ENCODE results near the gene SEZ6. TPM values are rescaled to one million over a fixed set of nuclear protein-coding genes. Genes with fewer than 3 reads are reported as not detected.

SEZ6 gene
- polyA plus RNA-seq, 3 donors = 0.17 to 0.33 (median 0.18) TPM

DNA sequence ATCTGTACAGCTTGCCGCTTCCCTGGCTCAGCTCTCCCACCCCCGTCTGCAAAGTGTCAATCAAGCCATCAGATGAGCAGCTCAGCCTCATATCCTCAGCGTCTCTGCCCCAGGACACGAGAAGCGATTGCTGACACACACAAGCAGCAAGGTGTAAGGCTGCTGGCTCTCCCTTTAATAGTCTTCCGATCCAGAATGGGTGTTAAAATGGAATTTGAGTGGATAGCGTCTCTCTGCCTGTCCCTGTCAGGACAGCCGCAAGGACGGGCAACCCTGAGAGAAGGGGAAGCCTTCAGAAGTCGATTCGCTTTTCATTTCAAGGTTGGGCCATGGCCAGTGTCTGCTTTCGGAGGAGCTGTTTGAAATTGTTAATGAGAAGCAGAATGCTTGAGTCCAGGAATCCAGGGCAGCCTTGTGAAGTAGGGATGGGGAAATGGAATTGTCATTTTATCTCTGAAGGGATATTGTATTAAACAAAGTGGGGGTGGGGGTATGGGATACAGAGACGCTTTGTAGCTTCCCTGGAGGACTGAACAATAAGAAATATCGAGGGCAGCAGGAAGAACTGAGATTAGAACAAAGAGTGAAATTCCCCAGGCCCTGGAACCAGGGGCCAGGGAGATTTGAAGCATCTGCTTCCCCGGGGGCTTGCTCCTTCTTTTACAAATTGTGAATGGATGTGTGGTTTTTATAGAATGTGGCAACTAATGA is 32.4 kb upstream of the SEZ6 start:
- DNase-seq = no peak
- Mint-ChIP-seq H3K27ac (no peak overlapping the region), H3K27me3 (ENCODE audit: low read depth in 3 of 3) (peaks cover 3 to 21% (median 18%) of the 10 kb centered on the region in 3 donors), H3K4me3 (no peak overlapping the region), H3K9me3 (peaks cover 9 to 18% (median 16%) of the 10 kb centered on the region in 7 donors), H3K4me1 (peaks cover 27% of the 10 kb centered on the region), H3K36me3 (peaks cover 4 to 5% of the 10 kb centered on the region in 2 donors)
- H3K9ac ChIP-seq (ENCODE audit: insufficient read depth, low read length, poor library complexity, severe bottlenecking) = no peak overlapping the region
- no peak overlapping the region for H3K4me2 ChIP-seq (replicated peaks; ENCODE audit: extremely low read depth, low read length, poor library complexity, severe bottlenecking)
- peaks cover 4 to 14% of the 10 kb centered on the region in 2 donors for H3K9me3 ChIP-seq (replicated peaks in 1 of 2; ENCODE audit: control insufficient read depth in 1 of 2, insufficient read depth in 1 of 2, low read length in 2 of 2)
- no peak overlapping the region for H2AFZ ChIP-seq (ENCODE audit: insufficient read depth, low read depth, low read length, poor library complexity, severe bottlenecking)
- intact Hi-C loops (cut with micrococcal nuclease) = no loop called here
- H4K20me1 ChIP-seq (ENCODE audit: insufficient read depth, low read length) = no peaks in the 10 kb centered on the region
- no peaks in the 10 kb centered on the region for H3K79me2 ChIP-seq (ENCODE audit: insufficient read depth, low read length)
- TF ChIP-seq, protein P1, sequence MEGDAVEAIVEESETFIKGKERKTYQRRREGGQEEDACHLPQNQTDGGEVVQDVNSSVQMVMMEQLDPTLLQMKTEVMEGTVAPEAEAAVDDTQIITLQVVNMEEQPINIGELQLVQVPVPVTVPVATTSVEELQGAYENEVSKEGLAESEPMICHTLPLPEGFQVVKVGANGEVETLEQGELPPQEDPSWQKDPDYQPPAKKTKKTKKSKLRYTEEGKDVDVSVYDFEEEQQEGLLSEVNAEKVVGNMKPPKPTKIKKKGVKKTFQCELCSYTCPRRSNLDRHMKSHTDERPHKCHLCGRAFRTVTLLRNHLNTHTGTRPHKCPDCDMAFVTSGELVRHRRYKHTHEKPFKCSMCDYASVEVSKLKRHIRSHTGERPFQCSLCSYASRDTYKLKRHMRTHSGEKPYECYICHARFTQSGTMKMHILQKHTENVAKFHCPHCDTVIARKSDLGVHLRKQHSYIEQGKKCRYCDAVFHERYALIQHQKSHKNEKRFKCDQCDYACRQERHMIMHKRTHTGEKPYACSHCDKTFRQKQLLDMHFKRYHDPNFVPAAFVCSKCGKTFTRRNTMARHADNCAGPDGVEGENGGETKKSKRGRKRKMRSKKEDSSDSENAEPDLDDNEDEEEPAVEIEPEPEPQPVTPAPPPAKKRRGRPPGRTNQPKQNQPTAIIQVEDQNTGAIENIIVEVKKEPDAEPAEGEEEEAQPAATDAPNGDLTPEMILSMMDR (IDR thresholded peaks at IDR 0.05) = no peak
- no peaks in the 10 kb centered on the region for H3K36me3 ChIP-seq (replicated peaks in 1 of 2; ENCODE audit: control insufficient read depth in 1 of 2, insufficient read depth in 2 of 2, low read length in 2 of 2)
- peaks cover 21 to 24% of the 10 kb centered on the region in 2 donors for H3K4me1 ChIP-seq (ENCODE audit: control insufficient read depth in 1 of 2, insufficient read depth in 2 of 2, low read length in 2 of 2)
- no peak overlapping the region for H3K27ac ChIP-seq (ENCODE audit: low read depth in 1 of 2, low read length in 2 of 2)
- 59% methylated on average over 14 of the region's 15 CpGs for WGBS (ENCODE audit: insufficient coverage)
- peaks cover 14 to 31% of the 10 kb centered on the region in 2 donors for H3K27me3 ChIP-seq (ENCODE audit: control insufficient read depth in 2 of 2, insufficient read depth in 2 of 2, low read length in 2 of 2)
- no peak overlapping the region for H3K4me3 ChIP-seq (replicated peaks in 1 of 3; ENCODE audit: low read depth in 2 of 3, low read length in 3 of 3)

DNA sequence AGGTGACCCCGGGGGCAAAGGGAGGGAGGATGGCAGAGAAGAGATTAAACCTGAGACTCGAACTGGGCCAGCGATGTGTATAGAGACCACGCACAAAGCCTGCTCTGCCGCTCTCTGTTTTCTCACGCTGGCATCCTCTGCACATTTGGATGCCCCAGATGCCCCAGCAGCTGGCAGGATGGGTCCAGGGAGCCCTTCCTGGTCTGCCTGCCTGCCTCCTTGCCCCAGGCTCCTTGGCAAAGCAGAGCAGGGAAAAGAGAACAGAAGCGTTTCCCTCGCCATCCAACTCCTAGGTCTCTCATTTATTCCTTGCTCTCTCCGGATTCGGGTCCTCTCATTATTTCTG is 31.9 kb upstream of the SEZ6 start:
- TF ChIP-seq, protein P1 (IDR thresholded peaks at IDR 0.05) = no peak

More for the DNA sequence above, 31.9 kb upstream of the SEZ6 start:
- H3K4me2 ChIP-seq (replicated peaks; ENCODE audit: extremely low read depth, low read length, poor library complexity, severe bottlenecking) = no peak overlapping the region
- H4K20me1 ChIP-seq (ENCODE audit: insufficient read depth, low read length) = no peaks in the 10 kb centered on the region
- no peak overlapping the region for H3K4me3 ChIP-seq (replicated peaks in 1 of 3; ENCODE audit: low read depth in 2 of 3, low read length in 3 of 3)
- H3K4me1 ChIP-seq (ENCODE audit: control insufficient read depth in 1 of 2, insufficient read depth in 2 of 2, low read length in 2 of 2) = peaks cover 21 to 24% of the 10 kb centered on the region in 2 donors
- Mint-ChIP-seq H3K9me3 (peaks cover 9 to 18% (median 16%) of the 10 kb centered on the region in 7 donors), H3K27me3 (ENCODE audit: low read depth in 3 of 3) (peaks cover 3 to 21% (median 19%) of the 10 kb centered on the region in 3 donors), H3K4me3 (no peak overlapping the region), H3K4me1 (peaks cover 27% of the 10 kb centered on the region), H3K27ac (no peak overlapping the region), H3K36me3 (peaks cover 4 to 5% of the 10 kb centered on the region in 2 donors)
- H2AFZ ChIP-seq (ENCODE audit: insufficient read depth, low read depth, low read length, poor library complexity, severe bottlenecking) = no peak overlapping the region
- no peak overlapping the region for H3K9ac ChIP-seq (ENCODE audit: insufficient read depth, low read length, poor library complexity, severe bottlenecking)
- H3K79me2 ChIP-seq (ENCODE audit: insufficient read depth, low read length) = no peaks in the 10 kb centered on the region
- H3K27me3 ChIP-seq (ENCODE audit: control insufficient read depth in 2 of 2, insufficient read depth in 2 of 2, low read length in 2 of 2) = peaks cover 14 to 31% of the 10 kb centered on the region in 2 donors
- WGBS (ENCODE audit: insufficient coverage) = 97% methylated on average over 8 of the region's 10 CpGs
- intact Hi-C loops (cut with micrococcal nuclease) = no loop called here
- H3K36me3 ChIP-seq (replicated peaks in 1 of 2; ENCODE audit: control insufficient read depth in 1 of 2, insufficient read depth in 2 of 2, low read length in 2 of 2) = no peaks in the 10 kb centered on the region
- no peak overlapping the region for H3K27ac ChIP-seq (ENCODE audit: low read depth in 1 of 2, low read length in 2 of 2)
- DNase-seq = no peak
- peaks cover 4 to 14% of the 10 kb centered on the region in 2 donors for H3K9me3 ChIP-seq (replicated peaks in 1 of 2; ENCODE audit: control insufficient read depth in 1 of 2, insufficient read depth in 1 of 2, low read length in 2 of 2)

All from CD14-positive monocyte (primary cell).